MM.1S (cell line): Measurements from ENCODE around the gene TMEM244.
"Not testable (repeated sequence)": the region's sequence is repeated elsewhere in the genome, so short reads cannot be mapped to it uniquely, and the experiment has no call there.

Experiments
- DNase-seq: peaks from one replicate; pipeline ENCODE4 v3.0.0-alpha.2; 2015
- H2AFZ ChIP-seq: fragments of 300-600 bp; sonication (generic); 2 replicates; pipeline ENCODE4 v1.6.0; 2016; ENCODE audit warnings: antibody characterized with exemption, low read length
- H3F3A ChIP-seq: fragments of 300-600 bp; sonication (generic); 2 replicates; pipeline ENCODE4 v1.6.1; 2016; ENCODE audit warnings: mild to moderate bottlenecking, antibody characterized with exemption, low read length, moderate library complexity, mixed read lengths; ENCODE audit not compliant: insufficient read depth
- H3K27ac ChIP-seq: fragments of 300-600 bp; sonication (generic); 2 replicates; pipeline ENCODE4 v1.5.1; 2016; ENCODE audit warnings: mild to moderate bottlenecking, low read length
- H3K27me3 ChIP-seq: fragments of 300-600 bp; sonication (generic); replicated peaks from 2 replicates; pipeline ENCODE4 v1.6.0; 2016; ENCODE audit warnings: low read length; ENCODE audit not compliant: insufficient read depth
- H3K36me3 ChIP-seq: fragments of 300-600 bp; sonication (generic); replicated peaks from 2 replicates; pipeline ENCODE4 v1.6.1; 2016; ENCODE audit warnings: mild to moderate bottlenecking, low read length, mixed read lengths; ENCODE audit not compliant: insufficient read depth
- H3K4me1 ChIP-seq: fragments of 300-600 bp; sonication (generic); 2 replicates; pipeline ENCODE4 v1.6.1; 2016; ENCODE audit warnings: low read length, mixed read lengths
- H3K4me2 ChIP-seq: fragments of 300-600 bp; sonication (generic); 2 replicates; pipeline ENCODE4 v1.6.0; 2016; ENCODE audit warnings: low read depth, low read length
- H3K4me3 ChIP-seq: fragments of 300-600 bp; sonication (generic); 2 replicates; pipeline ENCODE4 v1.5.1; 2016; ENCODE audit warnings: low read length, mixed read lengths
- H3K79me2 ChIP-seq: fragments of 300-600 bp; sonication (generic); 2 replicates; pipeline ENCODE4 v1.6.1; 2016; ENCODE audit warnings: mixed run types, low read length, mixed read lengths
- H3K9ac ChIP-seq: fragments of 300-600 bp; sonication (generic); 2 replicates; pipeline ENCODE4 v1.6.1; 2016; ENCODE audit warnings: low read length, mixed read lengths
- H3K9me2 ChIP-seq: fragments of 300-600 bp; sonication (generic); replicated peaks from 2 replicates; pipeline ENCODE4 v1.6.1; 2016; ENCODE audit warnings: mild to moderate bottlenecking, low read length, mixed read lengths; ENCODE audit not compliant: insufficient read depth
- H3K9me3 ChIP-seq: fragments of 300-600 bp; sonication (generic); replicated peaks from 2 replicates; pipeline ENCODE4 v1.6.1; 2016; ENCODE audit warnings: mild to moderate bottlenecking, low read length, mixed read lengths; ENCODE audit not compliant: insufficient read depth
- H4K20me1 ChIP-seq: fragments of 300-600 bp; sonication (generic); 2 replicates; pipeline ENCODE4 v1.6.1; 2016; ENCODE audit warnings: mild to moderate bottlenecking, low read length, moderate library complexity, mixed read lengths; ENCODE audit not compliant: insufficient read depth
- CTCF ChIP-seq: fragments of 300-600 bp; sonication (generic); IDR thresholded peaks from 2 replicates; pipeline ENCODE4 v1.5.1; 2016; ENCODE audit warnings: antibody characterized with exemption, low read length, mixed read lengths
- EZH2 ChIP-seq: fragments of 300-600 bp; sonication (generic); optimal IDR thresholded peaks from 2 replicates; pipeline ENCODE3; 2017; ENCODE audit warnings: low read depth, mild to moderate bottlenecking, antibody characterized with exemption, low read length, mixed read lengths
- EZH2phosphoT487 ChIP-seq: fragments of 300-600 bp; sonication (generic); IDR thresholded peaks from 2 replicates; pipeline ENCODE4 v1.6.1; 2018; ENCODE audit warnings: antibody characterized with exemption, low read length

TMEM244 gene

GRCh38 chr6:129882510-129883023 is 21.5 kb upstream of the TMEM244 start:
- no peaks in the 10 kb centered on the region for H3K27me3 ChIP-seq
- no peaks in the 10 kb centered on the region for H3K9me3 ChIP-seq
- no peaks in the 10 kb centered on the region for H3F3A ChIP-seq
- no peak overlapping the region for H3K4me3 ChIP-seq
- no peaks in the 10 kb centered on the region for H4K20me1 ChIP-seq
- H3K4me2 ChIP-seq: peak overlapping the region; percentile 38; the same call in 1 of the 2 replicates
- no peaks in the 10 kb centered on the region for H3K79me2 ChIP-seq
- H3K9ac ChIP-seq: no peak overlapping the region
- DNase-seq: no peak
- TF ChIP-seq EZH2phosphoT487: no peak
- TF ChIP-seq EZH2: no peak
- no peak for TF ChIP-seq CTCF
- H3K27ac ChIP-seq: no peak overlapping the region
- no peaks in the 10 kb centered on the region for H3K9me2 ChIP-seq
- H2AFZ ChIP-seq: peak overlapping the region; percentile 7; the same call in 1 of the 2 replicates
- no peaks in the 10 kb centered on the region for H3K36me3 ChIP-seq
- no peaks in the 10 kb centered on the region for H3K4me1 ChIP-seq

- peaks cover 11% of the 10 kb centered on the region for H3K4me1 ChIP-seq
- not testable (repeated sequence) for H3K27me3 ChIP-seq, H4K20me1 ChIP-seq, H3K79me2 ChIP-seq, H3K4me2 ChIP-seq, DNase-seq, H3K9me3 ChIP-seq, H2AFZ ChIP-seq, H3K27ac ChIP-seq, H3K9ac ChIP-seq, H3F3A ChIP-seq, H3K36me3 ChIP-seq, H3K4me3 ChIP-seq, H3K9me2 ChIP-seq
Observed at GRCh38 chr6:129877894-129878293, 16.8 kb upstream of the TMEM244 start.

- no peak overlapping the region for H2AFZ ChIP-seq
Observed at GRCh38 chr6:129875610-129876520, 14.8 kb upstream of the TMEM244 start.

More at GRCh38 chr6:129875610-129876520, 14.8 kb upstream of the TMEM244 start:
- Histone ChIP-seq H3K27me3 (no peaks in the 10 kb centered on the region), H3K9ac (no peak overlapping the region), H3K36me3 (no peaks in the 10 kb centered on the region), H3K9me3 (no peaks in the 10 kb centered on the region), H3K9me2 (no peaks in the 10 kb centered on the region), H3K27ac (no peak overlapping the region), H3F3A (no peaks in the 10 kb centered on the region), H3K79me2 (no peaks in the 10 kb centered on the region), H3K4me3 (no peak overlapping the region), H4K20me1 (no peaks in the 10 kb centered on the region), H3K4me2 (0 out of 2 replicates have a peak overlapping the region, but pooled peaks have one; percentile 14), H3K4me1 (peaks cover 11% of the 10 kb centered on the region)
- TF ChIP-seq CTCF: no peak
- no peak for TF ChIP-seq EZH2phosphoT487
- no peak for TF ChIP-seq EZH2
- DNase-seq: peak; percentile 26
